H1 (cell line): Measurements from ENCODE around the gene GBP4. TPM values are rescaled to one million over a fixed set of nuclear protein-coding genes. Genes with fewer than 3 reads are reported as not detected.

Experiments used
- CBX8 ChIP-seq: fragments of 300-800, 300-1000 bp; sonication (generic); IDR thresholded peaks from 2 replicates; pipeline ENCODE4 v1.7.1; 2016; ENCODE audit warnings: low read depth, low read length, borderline replicate concordance
- SUZ12 ChIP-seq: fragments of 200-600 bp; sonication (generic); IDR thresholded peaks from 2 replicates; pipeline ENCODE4 v1.6.1; 2012; ENCODE audit warnings: mild to moderate bottlenecking, inconsistent platforms, low read length, moderate library complexity, mixed read lengths
- TAF7 ChIP-seq: optimal IDR thresholded peaks from 2 replicates; pipeline ENCODE3; 2011; ENCODE audit warnings: low read depth, mild to moderate bottlenecking, inconsistent platforms, low read length, moderate library complexity, borderline replicate concordance
- ZNF274 ChIP-seq: IDR thresholded peaks from 2 replicates; pipeline ENCODE4 v1.7.0; 2012; ENCODE audit warnings: low read length, borderline replicate concordance; ENCODE audit errors: extremely low read depth
- polyA plus RNA-seq, 7 experiments: library from polyadenylated mRNA; depleted of rRNA in 3 of 7; stranded (reverse) in 5 of 7; unstranded in 2 of 7; fragments of >200 nt in 5 of 7; fragments of 200-250 nt in 2 of 7; gene quantifications; 1 replicate in 5 of 7; 2 replicates in 1 of 7; 4 replicates in 1 of 7; pipeline versions ENCODE4 v1.2.1 to v1.2.3, GENCODE V29; 2011 to 2013; ENCODE audit warnings: missing spikeins in 2 of 7, mixed read lengths in 2 of 7
- total RNA-seq: library from RNA; stranded (reverse); fragmentation: NEBNext Ultra II Directional; extraction: Animal tissue kit (Norgen Biotek cat#: 25700); gene quantifications from 2 replicates; pipeline ENCODE4 v1.2.1, GENCODE V29; 2021

The GBP4 gene
- total and polyA plus RNA-seq, 2 of the 8 experiments (the other 6 are each of a cell fraction or from before 2014, with no cell fraction given): 0.02 TPM; not detected in 1

- TF ChIP-seq TAF7 (no peak), CBX8 (no peak), SUZ12 (no peak), ZNF274 (no peak)
Measured at GRCh38 chr1:89201106-89201794, 2.5 kb upstream of the GBP4 start (continued).
